GM19193 (cell line): ENCODE measurements around the gene KLHL29.

Experiments
- POLR2A ChIP-seq: IDR thresholded peaks from 4 replicates; pipeline ENCODE4 v1.6.1; 2011; ENCODE audit not compliant: insufficient read depth, insufficient read length; ENCODE audit errors: extremely low read depth

Gene KLHL29

GRCh38 chr2:23670245-23670592, 285.2 kb downstream of the KLHL29 start:
- no peak for TF ChIP-seq POLR2A

GRCh38 chr2:23673082-23673481, 288.1 kb downstream of the KLHL29 start:
- no peak for TF ChIP-seq POLR2A

DNA sequence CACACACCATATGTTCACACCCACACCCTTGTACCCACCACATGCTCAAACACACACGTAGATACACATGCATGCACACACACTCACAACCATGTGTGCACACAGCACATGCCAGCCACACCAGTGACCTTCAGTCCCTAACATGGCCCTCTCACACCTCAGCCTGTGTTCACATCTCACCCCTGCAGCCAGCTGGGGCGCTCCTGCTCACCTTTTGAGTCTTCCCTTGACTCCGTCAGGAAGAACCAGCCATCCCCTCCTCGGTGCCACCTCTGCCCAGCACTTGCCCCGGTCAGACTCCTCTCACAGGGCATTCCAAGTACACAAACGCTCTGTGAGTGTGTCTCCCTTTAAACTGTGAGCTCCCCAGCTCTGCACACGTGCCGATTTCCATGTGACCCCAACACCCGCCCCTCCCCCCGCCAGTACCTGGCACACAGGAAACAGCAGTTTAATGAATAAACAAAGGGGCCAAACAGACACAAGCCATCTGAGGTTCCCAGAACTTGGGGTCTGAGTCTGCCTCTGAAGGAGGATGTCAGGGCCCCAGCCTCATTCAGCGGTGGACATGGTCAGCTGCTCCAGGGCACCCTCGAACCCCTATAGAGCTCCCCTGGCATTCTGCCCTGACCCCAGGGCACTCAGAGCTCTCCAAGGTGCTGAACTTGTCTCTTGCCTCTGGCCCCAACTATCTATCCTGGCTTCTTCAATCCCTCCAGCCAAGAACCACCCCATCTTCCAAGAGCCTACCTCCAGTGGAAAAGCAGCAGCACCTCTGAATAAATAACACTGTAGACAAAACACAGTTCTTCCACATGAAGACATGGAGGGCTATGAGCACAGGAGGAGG, 289.1 kb downstream of the KLHL29 start:
- TF ChIP-seq POLR2A = no peak

- TF ChIP-seq POLR2A = no peak
Measured at GRCh38 chr2:23675506-23675905, 290.5 kb downstream of the KLHL29 start.

GRCh38 chr2:23677836-23678235, 292.9 kb downstream of the KLHL29 start:
- TF ChIP-seq POLR2A = no peak

- no peak for TF ChIP-seq POLR2A
Measured at GRCh38 chr2:23679044-23679443, 294.1 kb downstream of the KLHL29 start.

GRCh38 chr2:23680951-23681350, 296.0 kb downstream of the KLHL29 start:
- no peak for TF ChIP-seq POLR2A

DNA sequence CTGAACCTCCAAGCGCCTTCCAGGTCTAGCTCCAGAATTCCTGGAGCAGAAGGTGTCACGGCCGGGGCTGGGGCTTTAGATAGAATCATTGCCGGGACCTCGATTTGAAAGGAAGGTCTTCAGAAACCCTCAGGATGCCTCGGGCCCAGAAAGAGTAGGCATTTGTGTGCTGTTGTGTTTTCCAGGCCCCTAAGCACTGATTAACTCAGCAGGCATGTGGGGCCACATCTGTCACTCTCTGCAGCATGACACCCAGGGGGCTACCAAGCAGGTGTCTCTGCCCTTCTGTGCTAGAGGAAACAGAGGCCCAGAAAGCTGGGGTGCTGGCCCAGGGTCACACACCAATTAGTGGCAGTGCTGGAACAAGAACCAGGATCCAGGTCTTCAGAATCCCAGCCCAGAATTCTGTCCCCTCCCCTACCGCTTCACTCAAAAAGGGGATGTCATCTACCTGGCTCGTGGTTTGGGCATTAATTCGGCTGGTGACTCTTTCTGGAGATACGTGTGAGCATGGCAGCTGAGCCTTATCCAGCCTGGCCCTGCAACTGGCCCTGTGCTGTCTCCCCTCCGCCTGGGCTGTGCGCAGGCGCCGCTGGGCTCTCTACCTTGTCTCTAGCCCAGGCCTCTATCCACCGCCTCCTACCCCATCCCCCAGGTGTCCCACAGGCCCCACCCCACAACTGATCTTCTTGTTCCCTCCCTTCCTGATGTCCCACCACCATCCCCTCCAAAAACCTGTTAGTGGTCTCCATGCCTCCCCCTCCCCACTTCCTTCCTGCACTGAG, 296.6 kb downstream of the KLHL29 start:
- TF ChIP-seq POLR2A = no peak

DNA sequence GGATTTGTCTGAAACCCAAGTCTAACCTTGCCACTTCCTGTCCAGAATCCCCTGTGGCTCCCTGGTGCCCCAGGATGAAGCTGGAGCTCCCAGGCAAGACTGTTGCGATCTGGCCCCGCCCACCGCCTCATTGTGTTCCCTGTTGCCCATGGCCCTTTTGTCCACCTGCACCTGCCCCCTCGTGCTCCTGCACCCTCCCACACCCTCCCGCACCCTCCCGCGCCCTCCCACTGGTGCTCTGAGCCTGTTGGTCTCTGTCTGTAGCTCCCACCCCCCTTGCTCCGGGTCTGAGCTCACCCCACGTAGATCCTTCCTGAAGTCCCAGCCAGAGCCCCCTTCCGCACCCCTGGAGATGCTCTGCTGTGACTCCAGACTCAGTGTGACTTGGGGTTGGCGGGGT, 297.5 kb downstream of the KLHL29 start:
- no peak for TF ChIP-seq POLR2A

- no peak for TF ChIP-seq POLR2A
Measured at GRCh38 chr2:23683001-23683400, 298.0 kb downstream of the KLHL29 start.

DNA sequence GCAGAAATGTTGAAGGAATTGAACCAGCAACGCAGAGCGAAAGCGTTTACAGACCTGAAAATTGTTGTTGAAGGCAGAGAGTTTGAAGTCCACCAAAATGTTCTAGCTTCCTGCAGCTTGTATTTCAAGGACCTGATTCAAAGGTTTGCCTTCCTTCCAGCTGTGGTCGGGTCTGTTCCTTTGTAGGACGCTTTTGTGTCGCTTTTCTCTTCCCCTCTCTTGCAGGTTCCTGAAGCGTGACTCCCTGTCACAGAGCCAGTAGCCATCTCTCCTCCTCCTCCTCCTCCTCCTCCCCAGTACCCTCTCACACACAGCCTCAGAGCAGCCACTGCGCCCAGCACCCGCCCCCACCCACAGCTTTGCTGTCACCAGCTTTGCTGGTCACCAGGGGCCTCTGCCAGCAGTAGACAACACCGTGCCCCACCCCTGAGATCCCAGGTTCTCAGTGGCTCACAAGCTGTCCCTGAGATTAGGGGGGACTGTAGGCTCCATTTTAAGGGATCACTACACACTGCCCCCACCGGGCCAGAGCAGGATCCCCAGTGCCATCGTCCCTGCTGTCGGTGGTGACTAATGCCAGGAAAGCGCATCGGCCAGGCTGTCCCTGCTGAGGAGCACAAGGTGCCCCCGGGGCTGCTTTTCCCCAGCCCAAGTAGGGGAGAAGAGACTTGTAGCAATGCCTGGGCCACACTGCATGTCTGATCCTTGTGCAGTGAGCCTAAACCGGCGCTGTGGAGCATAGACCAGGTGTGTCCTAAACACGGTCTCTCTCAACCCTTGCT, 299.6 kb downstream of the KLHL29 start:
- TF ChIP-seq POLR2A = no peak

GRCh38 chr2:23685181-23685580, 300.2 kb downstream of the KLHL29 start:
- TF ChIP-seq POLR2A = no peak

DNA sequence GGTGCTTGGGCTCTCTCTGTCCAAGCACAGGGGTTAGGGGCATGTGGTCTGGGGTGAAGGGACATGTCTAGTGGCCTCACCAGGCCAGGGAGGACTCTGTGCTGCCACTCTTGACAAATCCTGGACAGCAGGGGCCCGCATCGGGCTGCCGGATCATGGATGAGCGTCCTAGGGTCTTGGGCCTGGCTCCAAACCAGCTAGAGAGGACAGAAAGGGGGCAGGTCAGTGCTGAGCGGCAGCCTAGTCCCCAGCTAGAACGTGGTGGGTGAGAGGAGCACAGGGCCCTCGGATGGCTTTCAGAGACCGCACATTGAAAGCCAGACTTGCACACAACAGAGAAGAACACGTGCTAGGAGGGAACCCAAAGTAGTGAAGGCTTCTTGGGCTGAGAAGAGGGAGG, 300.7 kb downstream of the KLHL29 start:
- no peak for TF ChIP-seq POLR2A

DNA sequence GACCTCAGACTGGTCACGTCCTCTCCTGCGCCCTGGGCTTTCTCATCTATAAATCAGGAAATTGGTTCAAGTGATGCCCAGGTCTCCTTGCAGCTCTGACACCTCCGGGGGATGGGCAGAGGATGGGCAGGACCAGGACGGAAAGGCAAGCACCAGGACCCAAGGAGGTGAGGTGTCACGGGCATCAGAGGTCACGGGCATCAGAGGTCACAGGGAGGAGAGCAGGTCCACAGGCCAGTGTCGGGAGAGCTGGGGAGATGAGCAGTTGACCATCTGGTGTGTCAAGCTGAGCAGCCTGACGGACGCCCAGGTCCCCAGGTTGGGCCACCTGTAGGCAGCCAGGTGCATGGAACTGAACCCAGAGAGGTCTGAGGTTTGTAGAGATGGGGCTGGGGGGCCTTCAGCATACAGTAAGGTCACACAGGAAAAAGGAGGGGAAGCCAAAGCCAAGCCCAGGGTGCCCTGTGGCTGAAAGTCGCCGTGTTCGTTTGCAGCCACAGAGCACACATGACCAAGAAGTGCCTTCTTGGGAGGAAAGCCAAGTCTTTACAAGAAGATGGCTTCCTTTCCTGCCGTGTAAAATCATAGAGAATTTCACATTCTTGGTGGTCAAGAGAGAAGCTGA, 301.5 kb downstream of the KLHL29 start:
- TF ChIP-seq POLR2A = no peak

- no peak for TF ChIP-seq POLR2A
Measured at GRCh38 chr2:23687214-23687613, 302.2 kb downstream of the KLHL29 start.
